Stimulated activated CD8-positive, alpha-beta memory T cell treated with anti-CD3 and anti-CD28 coated beads, Interleukin-2, amount 100 ng/mL, for 48 hours (primary cell): ENCODE measurements around the gene SLC16A8.

Experiments used
- DNase-seq, 2 donors: peaks; one replicate each; pipeline ENCODE4 v3.0.0-alpha.2; 2020; ENCODE audit warnings: low read depth in 2 of 2

Gene SLC16A8

GRCh38 chr22:38112381-38112780 is 28.4 kb upstream of the SLC16A8 start:
- no peak for DNase-seq

DNA sequence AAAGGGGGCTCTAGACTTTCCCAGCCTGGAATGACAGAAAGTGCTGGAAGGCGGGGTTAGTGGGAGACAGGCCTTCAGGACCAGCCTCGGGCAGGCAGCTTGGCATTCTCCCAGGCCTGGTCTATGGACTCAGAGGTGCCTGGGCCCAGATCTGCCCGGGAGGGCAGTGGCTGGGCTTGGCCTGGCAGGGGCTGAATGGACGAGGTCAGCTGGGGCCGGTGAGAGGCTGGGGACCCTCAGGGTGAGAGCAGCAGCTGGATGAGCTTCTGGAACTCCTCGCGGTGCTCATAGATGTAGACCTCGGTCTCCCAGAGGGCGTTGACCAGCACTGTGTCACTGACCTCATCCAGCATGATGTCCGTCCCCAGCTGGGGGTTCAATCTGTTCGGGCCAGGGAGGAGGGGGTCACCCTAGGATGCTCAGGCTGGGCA is 28.0 kb upstream of the SLC16A8 start:
- DNase-seq = no peak

GRCh38 chr22:38110863-38111852 is 27.2 kb upstream of the SLC16A8 start:
- no peak for DNase-seq

DNA sequence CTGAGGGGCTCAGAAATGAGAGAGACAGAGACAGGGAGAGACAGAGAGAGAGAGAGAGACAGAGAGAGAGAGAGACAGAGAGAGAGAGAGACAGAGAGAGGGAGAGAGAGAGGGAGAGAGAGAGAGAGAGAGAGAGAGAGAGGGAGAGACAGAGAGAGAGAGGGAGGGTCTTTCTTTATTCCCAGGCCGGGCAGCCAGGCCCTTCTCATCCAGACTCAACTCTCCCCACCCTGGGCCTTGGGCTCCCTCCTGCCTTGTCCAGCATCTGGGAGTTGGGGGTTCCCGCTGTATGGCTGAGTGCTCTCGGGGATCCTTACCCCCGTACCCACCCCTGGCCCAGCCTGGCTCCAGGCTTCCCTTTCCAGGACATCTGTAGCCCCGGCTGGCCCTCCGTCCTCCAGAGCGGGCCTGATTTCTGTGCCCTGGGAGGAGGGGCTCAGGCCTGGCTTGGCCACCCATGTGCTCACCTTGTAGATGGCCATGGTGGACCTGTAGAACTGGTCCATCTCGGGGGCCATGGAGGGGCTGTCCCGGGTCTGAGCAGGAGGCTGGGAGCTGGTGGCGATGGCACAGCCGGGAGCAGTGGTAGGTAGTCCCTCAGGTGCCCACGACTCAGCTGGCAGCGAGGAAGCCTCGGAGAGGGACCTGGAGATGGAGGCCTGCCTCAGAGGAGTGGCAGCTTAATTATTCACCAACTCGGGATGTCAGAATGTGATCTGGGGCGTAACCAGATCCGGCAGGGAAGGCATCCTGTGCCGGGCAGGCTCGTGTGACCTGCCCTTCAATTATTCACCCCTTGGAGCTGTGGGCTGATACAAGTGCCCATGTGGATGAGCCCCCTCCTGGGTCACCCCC is 26.3 kb upstream of the SLC16A8 start, which contains the start of gene BAIAP2L2:
BAIAP2L2 (minus strand) TSS at position 677 of the 855 bp plus-strand sequence; CDS start at position 518, 159 bp downstream.
- no peak for DNase-seq

DNA sequence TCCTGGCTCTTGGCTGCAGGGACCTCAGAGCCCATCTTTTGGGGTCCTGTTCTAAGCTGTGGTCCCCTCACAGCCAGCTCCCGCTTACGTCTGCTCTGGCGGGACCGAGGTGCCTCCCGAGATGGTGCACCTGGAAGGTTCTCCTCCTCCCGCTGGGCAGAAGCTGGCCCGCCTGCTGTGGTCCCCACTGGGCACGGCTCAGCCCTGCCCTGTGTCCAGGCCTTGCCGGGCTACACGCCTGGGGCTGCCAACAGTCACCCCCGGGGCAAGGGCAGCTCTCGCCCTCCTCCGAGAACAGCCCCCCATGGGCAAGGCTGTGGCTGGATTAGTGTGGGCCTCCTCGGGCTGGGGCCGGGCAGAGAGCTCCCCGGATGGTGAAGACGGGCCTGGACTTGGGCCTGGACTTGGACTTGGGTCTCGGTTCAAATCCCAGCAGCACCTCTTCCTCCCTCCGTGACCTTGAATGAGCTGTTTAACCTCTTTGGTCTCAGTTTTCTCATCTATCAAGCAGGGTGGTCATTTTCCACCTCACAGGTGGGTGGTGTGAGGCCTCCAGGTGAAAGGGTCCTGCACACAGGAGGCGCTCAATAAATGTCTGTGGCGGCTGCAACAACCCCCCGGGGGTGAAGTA is 25.5 kb upstream of the SLC16A8 start:
- DNase-seq = no peak

DNA sequence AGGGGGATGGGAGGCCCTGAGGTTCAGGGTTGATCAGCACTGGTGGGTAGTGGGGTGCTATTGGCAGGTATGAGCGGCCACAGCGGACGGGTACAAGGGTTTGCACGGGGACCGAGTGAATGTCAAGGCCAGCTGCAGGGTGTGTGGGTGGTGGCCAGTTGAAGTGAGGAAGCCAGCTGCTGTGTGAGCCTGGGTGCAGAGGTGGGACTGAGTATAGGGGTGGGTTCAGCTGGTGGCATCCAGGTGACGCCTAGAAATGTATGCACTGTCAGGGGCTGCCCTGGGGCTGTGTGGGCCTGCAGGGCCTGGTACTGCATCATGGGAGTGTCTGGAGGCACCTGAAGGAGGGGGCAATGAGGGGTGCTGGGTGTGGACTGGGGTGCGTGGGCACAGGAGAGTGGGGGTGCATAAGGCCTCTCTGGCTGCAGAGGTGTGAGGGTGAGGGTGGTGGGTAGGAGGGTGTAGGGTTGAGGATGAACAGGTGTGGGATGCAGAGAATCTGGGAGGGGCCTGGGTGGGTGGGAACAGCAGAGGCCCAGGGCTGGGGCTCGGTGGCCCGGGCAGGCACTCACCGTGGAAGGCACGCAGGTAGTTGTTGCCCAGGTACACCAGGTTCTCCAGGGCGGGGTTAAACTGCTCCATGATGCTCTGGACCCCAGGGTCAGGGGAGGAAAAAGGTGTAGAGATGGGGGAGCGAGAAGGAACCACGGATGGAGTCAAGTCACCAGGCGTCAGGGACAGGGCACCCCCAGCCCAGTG is 24.8 kb upstream of the SLC16A8 start:
- DNase-seq = no peak

DNA sequence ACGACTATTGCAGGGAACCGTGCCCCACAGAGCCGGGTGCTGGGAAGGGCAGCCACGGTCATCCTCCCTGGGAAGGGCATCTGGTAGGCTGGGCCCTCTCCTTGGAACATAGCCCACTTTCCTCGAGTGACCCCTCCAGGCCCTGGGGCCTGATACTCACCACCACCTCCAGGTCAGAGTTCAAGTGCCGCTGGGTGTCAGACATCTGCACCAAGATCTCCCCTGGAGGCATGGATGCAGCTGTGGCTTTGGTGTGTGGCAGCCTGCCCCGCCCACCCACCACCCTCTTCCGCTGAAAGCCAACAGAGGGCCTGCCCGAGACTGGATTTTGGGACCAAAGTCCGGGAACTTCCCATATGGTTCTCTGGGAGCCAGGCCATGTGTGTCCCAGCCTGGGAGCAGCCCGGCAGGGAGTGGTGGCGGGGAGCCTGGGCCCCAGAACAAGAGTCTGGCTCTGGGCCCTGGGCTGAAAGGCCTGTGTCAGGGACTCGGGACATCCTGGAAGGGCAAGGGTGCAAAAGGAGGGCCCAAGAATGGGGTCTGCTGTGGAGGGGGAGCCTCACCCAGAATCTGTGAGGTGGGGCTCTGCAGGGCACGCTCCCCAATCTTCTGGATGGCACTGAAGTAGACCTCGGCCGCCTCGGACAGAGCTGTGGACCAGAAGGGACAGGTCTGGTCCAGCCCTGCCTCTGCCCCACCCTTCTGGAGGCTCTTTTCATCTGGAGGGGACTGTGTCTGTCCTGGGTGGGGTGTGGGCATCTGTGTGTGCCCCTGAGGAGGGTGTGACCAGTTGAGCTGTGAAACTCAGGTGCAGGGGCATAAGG is 23.9 kb upstream of the SLC16A8 start:
- DNase-seq = no peak

GRCh38 chr22:38106814-38107578 is 23.0 kb upstream of the SLC16A8 start:
- DNase-seq = no peak

- no peak for DNase-seq
Observed at GRCh38 chr22:38104084-38104483, 20.1 kb upstream of the SLC16A8 start.

- no peak for DNase-seq
Observed at GRCh38 chr22:38103641-38104040, 19.7 kb upstream of the SLC16A8 start.

DNA sequence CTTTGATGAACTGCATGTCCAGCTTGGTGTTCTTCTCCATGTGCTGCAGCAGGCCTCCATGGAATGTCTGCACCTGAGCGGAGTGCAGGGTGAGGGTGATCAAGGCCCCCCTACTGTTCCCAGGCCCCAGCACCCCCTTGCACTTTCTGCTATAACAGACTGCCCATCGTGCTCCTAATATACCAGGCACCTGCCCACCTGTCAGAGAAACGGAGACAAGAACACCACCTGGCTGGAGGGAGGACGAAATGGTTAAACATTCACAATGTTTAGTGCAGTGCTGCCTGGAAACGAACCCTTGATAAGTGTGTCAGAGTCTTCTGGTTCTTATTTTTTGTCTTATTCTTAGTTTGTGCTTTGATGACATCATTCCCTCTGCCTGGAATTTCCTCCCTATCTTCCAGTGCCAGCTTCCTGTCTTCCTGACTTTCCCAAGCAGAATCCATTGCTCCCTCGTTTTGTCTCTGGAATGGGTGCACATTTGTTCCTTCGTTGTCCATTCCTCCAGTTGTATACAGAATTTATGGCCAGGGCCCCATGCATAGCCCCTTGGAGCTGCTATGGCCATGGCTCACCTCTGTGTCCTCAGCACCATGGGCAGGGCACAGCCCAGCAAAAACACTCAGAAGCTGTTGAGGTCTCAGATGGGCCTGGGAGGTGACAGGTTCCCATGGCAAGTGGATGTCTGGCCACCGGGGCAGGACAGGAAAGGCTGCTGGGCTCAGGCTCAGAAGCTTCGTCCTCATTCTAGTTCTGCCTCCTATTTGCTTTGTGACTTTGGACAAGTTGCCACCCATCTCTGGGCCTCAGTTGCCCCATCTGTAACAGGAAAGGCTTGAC is 14.6 kb upstream of the SLC16A8 start:
- no peak for DNase-seq

GRCh38 chr22:38097557-38098409 is 13.8 kb upstream of the SLC16A8 start:
- DNase-seq = no peak

GRCh38 chr22:38097058-38097457 is 13.1 kb upstream of the SLC16A8 start:
- no peak for DNase-seq

DNA sequence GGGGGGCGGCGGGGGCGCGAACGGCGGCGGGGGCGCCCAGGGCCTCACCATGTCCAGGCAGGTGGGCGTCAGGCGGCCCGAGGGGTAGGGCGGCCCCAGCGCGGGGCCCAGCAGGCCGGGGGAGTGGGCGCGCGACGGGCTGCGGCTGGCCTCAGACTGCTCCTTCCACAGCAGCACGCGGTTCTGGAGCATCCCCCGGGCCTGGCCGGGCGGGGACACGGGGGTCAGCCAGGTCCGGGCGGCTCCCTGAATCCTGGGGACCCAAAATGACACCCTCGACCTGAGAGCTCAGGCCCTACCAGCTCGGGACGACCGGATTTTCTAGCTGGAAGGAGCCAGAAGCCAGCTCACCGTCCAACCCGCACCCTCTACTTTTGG is 5.5 kb upstream of the SLC16A8 start:
- DNase-seq = no peak

GRCh38 chr22:38088629-38089473 is 4.9 kb upstream of the SLC16A8 start:
- DNase-seq = no peak

- DNase-seq = no peak
Observed at GRCh38 chr22:38087855-38088254, 3.9 kb upstream of the SLC16A8 start.

GRCh38 chr22:38086942-38087341 is 3.0 kb upstream of the SLC16A8 start:
- no peak for DNase-seq
